Measurements from ENCODE around the gene MMADHC.

MMADHC gene

GRCh38 chr2:149587220-149587949 is at the start of gene MMADHC:
Gene MMADHC (minus strand): TSS chr2:149587775. CDS start chr2:149587097, 678 bp downstream.
- DNase-seq (ENCODE audit: low read depth in 1 of 2, low spot score in 1 of 2), result peak; percentile 77 to 91

DNA sequence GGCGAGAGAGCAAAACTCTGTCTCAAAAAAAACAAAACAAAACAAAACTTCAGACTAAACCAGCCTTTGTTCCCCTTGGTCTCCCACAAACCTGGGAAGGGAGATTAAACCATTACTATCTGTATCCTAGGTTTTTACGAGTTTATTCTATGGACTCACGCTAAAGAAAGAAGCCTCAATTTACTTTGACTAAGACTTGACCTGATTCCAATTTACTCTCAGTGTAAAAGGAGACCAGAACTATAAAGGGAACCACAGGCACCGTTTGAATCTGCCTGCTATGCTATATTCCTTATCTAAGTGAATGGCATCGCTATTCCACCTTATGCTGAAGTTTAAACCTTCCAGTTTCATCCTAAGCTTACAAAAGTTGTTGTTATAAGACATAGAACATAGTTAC is 46.5 kb upstream of the MMADHC start:
- no peak for DNase-seq (ENCODE audit: low read depth in 1 of 2, low spot score in 1 of 2)

- no peak for DNase-seq (ENCODE audit: low read depth in 1 of 2, low spot score in 1 of 2)
Measured at GRCh38 chr2:149630445-149630844, 42.9 kb upstream of the MMADHC start.

GRCh38 chr2:149629026-149629425 is 41.5 kb upstream of the MMADHC start:
- DNase-seq (ENCODE audit: low read depth in 1 of 2, low spot score in 1 of 2), result no peak

- DNase-seq (ENCODE audit: low read depth in 1 of 2, low spot score in 1 of 2), result no peak
Measured at GRCh38 chr2:149627111-149627801, 39.7 kb upstream of the MMADHC start.

GRCh38 chr2:149625671-149626070 is 38.1 kb upstream of the MMADHC start:
- DNase-seq (ENCODE audit: low read depth in 1 of 2, low spot score in 1 of 2), result no peak

GRCh38 chr2:149625271-149625670 is 37.7 kb upstream of the MMADHC start:
- DNase-seq (ENCODE audit: low read depth in 1 of 2, low spot score in 1 of 2), result no peak

DNA sequence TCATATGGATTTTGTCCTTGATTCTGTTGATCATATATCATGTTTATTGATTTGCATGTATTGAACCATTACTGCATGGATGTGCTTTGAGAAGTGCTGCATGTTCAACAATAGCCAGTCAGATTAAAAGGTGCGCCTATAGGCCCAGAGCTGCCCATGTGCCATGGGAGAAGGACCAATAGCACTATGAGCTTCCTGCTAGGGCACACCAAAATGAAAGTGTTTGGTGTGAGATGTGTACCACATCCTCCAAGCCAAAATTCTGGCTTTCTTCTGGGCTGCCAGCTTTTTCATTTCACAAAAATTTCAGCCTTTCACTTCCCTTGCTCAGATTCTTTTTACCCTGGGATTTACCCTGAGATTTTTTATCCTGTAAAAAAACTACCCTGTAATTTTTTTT is 34.8 kb upstream of the MMADHC start:
- DNase-seq (ENCODE audit: low read depth in 1 of 2, low spot score in 1 of 2), result no peak

- DNase-seq (ENCODE audit: low read depth in 1 of 2, low spot score in 1 of 2), result no peak
Measured at GRCh38 chr2:149617476-149617875, 29.9 kb upstream of the MMADHC start.

DNA sequence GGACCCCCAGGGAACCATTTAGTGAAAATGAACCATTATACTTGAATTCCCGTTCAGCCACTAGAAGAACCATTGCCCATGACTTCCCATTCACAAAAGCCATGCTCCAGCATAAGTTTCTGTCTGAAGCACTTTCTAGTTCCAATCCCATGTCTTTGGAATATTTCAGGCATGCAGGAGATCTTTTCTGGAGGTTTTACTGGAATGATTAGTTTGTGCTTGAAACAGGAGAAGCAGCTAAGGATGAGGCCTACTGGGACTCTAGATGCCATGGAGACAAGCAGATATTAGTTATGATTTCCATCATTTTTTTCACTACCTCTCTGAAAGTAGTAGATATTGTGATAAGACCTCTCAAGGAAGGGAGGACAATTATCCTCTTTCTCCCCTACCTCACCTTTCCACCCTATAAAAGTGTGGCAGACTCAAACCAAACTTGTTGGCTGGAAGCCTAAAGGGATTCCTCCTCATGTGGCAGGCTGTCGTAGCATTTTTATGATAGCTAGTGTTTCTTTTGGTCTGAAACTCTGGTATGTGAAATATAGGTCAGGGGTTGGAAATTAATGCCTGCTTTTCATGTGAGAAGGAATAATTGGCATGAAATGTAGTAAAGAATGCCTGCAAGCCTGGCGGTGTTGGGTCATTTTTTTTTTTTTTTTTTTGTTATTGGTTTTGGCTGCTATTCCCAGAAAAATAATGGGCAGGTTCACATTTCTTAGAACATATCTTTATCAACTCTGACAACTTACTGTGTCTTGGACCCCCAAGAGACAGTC is 29.3 kb upstream of the MMADHC start:
- no peak for DNase-seq (ENCODE audit: low read depth in 1 of 2, low spot score in 1 of 2)

DNA sequence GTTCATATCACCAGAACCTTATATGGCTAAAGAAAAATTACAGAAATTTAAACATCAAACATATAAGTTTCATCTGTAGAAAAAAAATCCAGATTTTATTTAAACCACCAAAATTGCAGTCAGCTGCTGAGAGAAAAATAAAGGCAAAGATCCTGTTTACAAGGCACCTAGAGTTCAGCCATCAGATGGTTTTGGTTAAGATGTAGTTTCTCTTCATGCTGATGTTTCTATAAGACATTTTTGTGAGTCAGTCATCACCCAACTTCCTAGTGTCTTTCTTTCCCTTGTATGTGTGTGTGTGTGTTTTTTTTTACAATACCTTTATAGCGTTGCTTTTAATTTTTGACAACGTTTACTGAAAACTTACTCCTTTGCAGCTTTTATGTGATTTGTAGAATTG is 26.1 kb upstream of the MMADHC start:
- no peak for DNase-seq (ENCODE audit: low read depth in 1 of 2, low spot score in 1 of 2)

DNA sequence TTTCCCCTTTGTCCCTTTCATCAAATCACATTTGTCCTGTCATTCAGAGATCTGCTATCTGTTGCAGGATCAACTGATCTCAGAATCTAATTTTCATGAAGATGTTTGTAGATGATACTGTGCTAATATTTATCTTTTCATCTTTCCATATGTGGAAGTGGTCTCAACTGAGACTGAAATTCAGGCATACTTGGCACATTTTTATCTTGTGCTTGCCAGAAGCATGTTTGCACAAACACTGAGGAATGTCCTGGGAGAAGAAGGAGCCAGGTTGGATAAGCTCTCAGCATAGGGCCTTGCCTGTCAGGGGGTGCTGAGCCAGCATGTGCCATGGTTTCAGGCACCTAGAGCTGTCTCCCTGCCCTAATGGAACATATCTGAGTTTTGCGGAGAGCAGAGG is 24.5 kb upstream of the MMADHC start:
- no peak for DNase-seq (ENCODE audit: low read depth in 1 of 2, low spot score in 1 of 2)

- no peak for DNase-seq (ENCODE audit: low read depth in 1 of 2, low spot score in 1 of 2)
Measured at GRCh38 chr2:149611100-149611820, 23.7 kb upstream of the MMADHC start.

GRCh38 chr2:149606251-149606811 is 18.8 kb upstream of the MMADHC start:
- no peak for DNase-seq (ENCODE audit: low read depth in 1 of 2, low spot score in 1 of 2)

- DNase-seq (ENCODE audit: low read depth in 1 of 2, low spot score in 1 of 2), result no peak
Measured at GRCh38 chr2:149603248-149603647, 15.7 kb upstream of the MMADHC start.

DNA sequence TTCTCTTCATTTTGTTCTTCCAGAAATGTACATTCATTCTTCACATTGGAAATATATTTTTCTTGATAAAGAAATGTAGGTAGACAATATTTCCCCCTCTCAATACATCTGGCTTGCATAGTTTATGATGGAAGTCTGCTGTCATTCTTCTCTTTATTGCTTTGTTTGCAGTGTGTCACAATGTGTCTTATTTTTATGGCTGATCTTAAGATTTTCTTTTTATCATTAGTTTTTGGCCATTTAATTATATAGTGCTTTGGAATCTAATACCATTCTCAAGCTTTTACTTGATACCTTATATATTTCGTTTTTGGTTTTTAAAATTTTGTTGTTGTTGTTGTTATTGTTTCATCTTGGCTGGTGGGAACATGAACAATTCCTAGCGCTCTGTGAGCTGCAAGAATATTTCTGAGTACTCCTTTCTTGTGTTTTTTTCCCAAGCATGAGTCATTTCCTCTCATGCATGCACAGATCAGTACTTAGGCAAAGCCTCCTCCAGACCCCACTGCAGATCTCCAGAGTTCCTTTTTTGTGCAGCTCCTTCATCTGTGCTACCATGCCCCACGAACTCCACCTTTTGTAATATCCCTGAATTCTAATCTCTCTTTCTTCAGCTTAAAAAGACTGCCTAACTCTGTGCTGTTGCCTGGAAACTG is 13.7 kb upstream of the MMADHC start:
- DNase-seq (ENCODE audit: low read depth in 1 of 2, low spot score in 1 of 2), result no peak

- peak in 1 of 2 donors; percentile 55 for DNase-seq (ENCODE audit: low read depth in 1 of 2, low spot score in 1 of 2)
Measured at GRCh38 chr2:149597668-149598326, 10.2 kb upstream of the MMADHC start.

- no peak for DNase-seq (ENCODE audit: low read depth in 1 of 2, low spot score in 1 of 2)
Measured at GRCh38 chr2:149597050-149597667, 9.6 kb upstream of the MMADHC start.

- no peak for DNase-seq (ENCODE audit: low read depth in 1 of 2, low spot score in 1 of 2)
Measured at GRCh38 chr2:149596471-149596870, 8.9 kb upstream of the MMADHC start.
